ENCODE results near the gene RGPD4.

- TF ChIP-seq EP300 (IDR thresholded peaks at IDR 0.05) (no peak), CTCF (IDR thresholded peaks at IDR 0.05) (no peak), POLR2A (IDR thresholded peaks at IDR 0.05) (no peak)
Observed at GRCh38 chr2:107817378-107817777, 9.3 kb upstream of the RGPD4 start.

Measured in gastroesophageal sphincter (tissue), 3 donors.